HEK293 (cell line): ENCODE measurements around the gene PCGF1.

Experiments
- PRDM10 ChIP-seq: fragments of 450-650 bp; formaldehyde crosslinking; IDR thresholded peaks from 2 replicates; pipeline ENCODE4 v1.5.1; 2016; ENCODE audit warnings: missing biosample characterization, missing genetic modification characterization
- PRDM2 ChIP-seq: fragments of 450-650 bp; formaldehyde crosslinking; IDR thresholded peaks from 2 replicates; pipeline ENCODE4 v1.5.1; 2016; ENCODE audit warnings: missing biosample characterization, missing genetic modification characterization, borderline replicate concordance
- YY2 ChIP-seq: fragments of 450-650 bp; formaldehyde crosslinking; IDR thresholded peaks from 2 replicates; pipeline ENCODE4 v1.5.1; 2016; ENCODE audit warnings: missing biosample characterization, missing genetic modification characterization
- ZNF10 ChIP-seq: fragments of 450-650 bp; formaldehyde crosslinking; IDR thresholded peaks from 2 replicates; pipeline ENCODE4 v1.5.1; 2017; ENCODE audit warnings: missing biosample characterization, missing genetic modification characterization
- ZNF26 ChIP-seq: fragments of 450-650 bp; formaldehyde crosslinking; IDR thresholded peaks from 2 replicates; pipeline ENCODE4 v1.5.1; 2016; ENCODE audit warnings: missing biosample characterization, missing genetic modification characterization
- ZNF280C ChIP-seq: fragments of 450-650 bp; formaldehyde crosslinking; IDR thresholded peaks from 2 replicates; pipeline ENCODE4 v1.5.1; 2016; ENCODE audit warnings: missing biosample characterization, missing genetic modification characterization
- ZNF335 ChIP-seq: fragments of 450-650 bp; formaldehyde crosslinking; conservative IDR thresholded peaks from 2 replicates; pipeline ENCODE4 v1.5.1; 2016; ENCODE audit warnings: missing biosample characterization, missing genetic modification characterization
- ZNF501 ChIP-seq: fragments of 450-650 bp; formaldehyde crosslinking; IDR thresholded peaks from 2 replicates; pipeline ENCODE4 v1.5.1; 2016; ENCODE audit warnings: missing biosample characterization, missing genetic modification characterization
- ZNF518A ChIP-seq: fragments of 450-650 bp; formaldehyde crosslinking; conservative IDR thresholded peaks from 2 replicates; pipeline ENCODE4 v1.5.1; 2016; ENCODE audit warnings: low read depth, missing biosample characterization, missing genetic modification characterization
- ZNF530 ChIP-seq: fragments of 450-650 bp; formaldehyde crosslinking; IDR thresholded peaks from 2 replicates; pipeline ENCODE4 v1.5.1; 2016; ENCODE audit warnings: low read depth, missing biosample characterization, missing genetic modification characterization
- ZNF549 ChIP-seq: fragments of 450-650 bp; IDR thresholded peaks from 2 replicates; pipeline ENCODE4 v1.5.1; 2018; ENCODE audit warnings: missing biosample characterization, missing genetic modification characterization, mild to moderate bottlenecking, inconsistent platforms, moderate library complexity
- ZNF585B ChIP-seq: fragments of 450-650 bp; formaldehyde crosslinking; IDR thresholded peaks from 2 replicates; pipeline ENCODE4 v1.5.1; 2016; ENCODE audit warnings: missing biosample characterization, missing genetic modification characterization
- ZNF596 ChIP-seq: fragments of 450-650 bp; IDR thresholded peaks from 2 replicates; pipeline ENCODE4 v1.5.0; 2018; ENCODE audit warnings: missing biosample characterization, mild to moderate bottlenecking, missing genetic modification characterization, moderate library complexity
- ZNF658 ChIP-seq: fragments of 450-650 bp; formaldehyde crosslinking; IDR thresholded peaks from 2 replicates; pipeline ENCODE4; 2016; ENCODE audit warnings: missing biosample characterization, missing genetic modification characterization
- ZSCAN4 ChIP-seq: fragments of 450-650 bp; formaldehyde crosslinking; IDR thresholded peaks from 2 replicates; pipeline ENCODE4 v1.5.1; 2017; ENCODE audit warnings: missing biosample characterization, missing genetic modification characterization

Gene PCGF1

GRCh38 chr2:74458132-74458937, 49.2 kb downstream of the PCGF1 start, which contains the start of gene WBP1 (continued):
- TF ChIP-seq ZSCAN4 (no peak), YY2 (tag by site-specific recombination) (peak; percentile 88), PRDM10 (tag by site-specific recombination) (no peak; the same call in 1 of the 2 replicates), ZNF518A (no peak), ZNF585B (no peak), ZNF549 (tag by site-specific recombination) (no peak), ZNF10 (tag by site-specific recombination) (peak; percentile 70), ZNF26 (tag by site-specific recombination) (no peak), ZNF501 (tag by site-specific recombination) (0 out of 2 replicates have a peak, but pooled peaks have one; percentile 26), ZNF658 (no peak), ZNF530 (tag by site-specific recombination) (no peak), ZNF280C (tag by site-specific recombination) (no peak), ZNF335 (tag by site-specific recombination) (no peak; the same call in 1 of the 2 replicates), PRDM2 (tag by site-specific recombination) (no peak), ZNF596 (no peak)
